HEK293 (cell line): Measurements from ENCODE around the gene UNC5B.

Experiments
- CTCF ChIA-PET: fragments of 350-600 bp; formaldehyde crosslinking; extraction: SDS; loops from one replicate; lab custom pipeline; 2021; ENCODE audit warnings: antibody characterized with exemption; lab: Yijun Ruan, JAX
- POLR2A ChIA-PET: fragments of 300-600 bp; formaldehyde crosslinking; extraction: SDS; loops from one replicate; lab custom pipeline; 2020; ENCODE audit warnings: antibody characterized with exemption, inconsistent platforms; lab: Yijun Ruan, JAX
- H3K27ac ChIP-seq: fragments of 200-500 bp; sonication (Bioruptor generic); 2 replicates; pipeline ENCODE4 v1.5.1; 2014; ENCODE audit warnings: low read depth, low read length, control low read depth, inconsistent platforms; ENCODE audit errors: extremely low read depth
- H3K36me3 ChIP-seq, 2 experiments: fragments of 200-500 bp in 1 of 2; sonication (Bioruptor generic) in 1 of 2; 1 replicate in 1 of 2; 2 replicates in 1 of 2; pipeline ENCODE4 v1.5.1; 2014 to 2017; ENCODE audit warnings: inconsistent platforms in 2 of 2, low read length in 2 of 2; ENCODE audit not compliant: control insufficient read depth in 2 of 2, insufficient read depth in 1 of 2
- H3K4me1 ChIP-seq: fragments of 200-500 bp; sonication (Bioruptor generic); 2 replicates; pipeline ENCODE4 v1.5.1; 2014; ENCODE audit warnings: mild to moderate bottlenecking, low read length, inconsistent platforms; ENCODE audit not compliant: control insufficient read depth, insufficient read depth
- H3K4me3 ChIP-seq: 2 replicates; pipeline ENCODE4 v1.5.1; 2011; ENCODE audit warnings: low read depth, mild to moderate bottlenecking, control low read depth, low read length, moderate library complexity
- H3K9me3 ChIP-seq: fragments of 200-500 bp; sonication (Bioruptor generic); 2 replicates; pipeline ENCODE4 v1.5.1; 2014; ENCODE audit warnings: low read depth, low read length, inconsistent platforms; ENCODE audit not compliant: control insufficient read depth, insufficient read depth
- GLI2 ChIP-seq: fragments of 450-650 bp; formaldehyde crosslinking; IDR thresholded peaks from 2 replicates; pipeline ENCODE4; 2017; ENCODE audit warnings: missing biosample characterization, missing genetic modification characterization, low read depth, borderline replicate concordance
- KLF17 ChIP-seq: fragments of 450-650 bp; formaldehyde crosslinking; IDR thresholded peaks from 2 replicates; pipeline ENCODE4 v1.5.1; 2016; ENCODE audit warnings: missing biosample characterization, missing genetic modification characterization
- OSR2 ChIP-seq: fragments of 450-650 bp; formaldehyde crosslinking; IDR thresholded peaks from 2 replicates; pipeline ENCODE4 v1.5.1; 2016; ENCODE audit warnings: missing biosample characterization, missing genetic modification characterization
- PRDM2 ChIP-seq: fragments of 450-650 bp; formaldehyde crosslinking; IDR thresholded peaks from 2 replicates; pipeline ENCODE4 v1.5.1; 2016; ENCODE audit warnings: missing biosample characterization, missing genetic modification characterization, borderline replicate concordance
- SCRT2 ChIP-seq: fragments of 450-650 bp; formaldehyde crosslinking; IDR thresholded peaks from 2 replicates; pipeline ENCODE4 v1.5.1; 2016; ENCODE audit warnings: missing biosample characterization, missing genetic modification characterization
- ZBTB8A ChIP-seq: fragments of 450-650 bp; formaldehyde crosslinking; IDR thresholded peaks from 2 replicates; pipeline ENCODE4 v1.5.1; 2016; ENCODE audit warnings: missing biosample characterization, missing genetic modification characterization
- ZIC2 ChIP-seq: fragments of 450-650 bp; formaldehyde crosslinking; IDR thresholded peaks from 2 replicates; pipeline ENCODE4 v1.5.1; 2016; ENCODE audit warnings: missing biosample characterization, missing genetic modification characterization
- ZNF155 ChIP-seq: fragments of 450-650 bp; formaldehyde crosslinking; IDR thresholded peaks from 2 replicates; pipeline ENCODE4 v1.5.1; 2016; ENCODE audit warnings: missing biosample characterization, missing genetic modification characterization
- ZNF266 ChIP-seq: fragments of 450-650 bp; formaldehyde crosslinking; IDR thresholded peaks from 2 replicates; pipeline ENCODE4 v1.5.1; 2016; ENCODE audit warnings: missing biosample characterization, missing genetic modification characterization, low read depth
- ZNF280D ChIP-seq: fragments of 450-650 bp; formaldehyde crosslinking; IDR thresholded peaks from 2 replicates; pipeline ENCODE4 v1.5.1; 2016; ENCODE audit warnings: missing biosample characterization, missing genetic modification characterization
- ZNF423 ChIP-seq: fragments of 450-650 bp; formaldehyde crosslinking; IDR thresholded peaks from 2 replicates; pipeline ENCODE4 v1.5.1; 2016; ENCODE audit warnings: missing biosample characterization, missing genetic modification characterization
- ZNF449 ChIP-seq: fragments of 450-650 bp; formaldehyde crosslinking; IDR thresholded peaks from 2 replicates; pipeline ENCODE4 v1.5.1; 2017; ENCODE audit warnings: missing biosample characterization, mild to moderate bottlenecking, missing genetic modification characterization, moderate library complexity
- ZNF501 ChIP-seq: fragments of 450-650 bp; formaldehyde crosslinking; IDR thresholded peaks from 2 replicates; pipeline ENCODE4 v1.5.1; 2016; ENCODE audit warnings: missing biosample characterization, missing genetic modification characterization
- ZNF544 ChIP-seq: fragments of 450-650 bp; formaldehyde crosslinking; IDR thresholded peaks from 2 replicates; pipeline ENCODE4 v1.5.0; 2017; ENCODE audit warnings: missing biosample characterization, missing genetic modification characterization
- ZNF626 ChIP-seq: fragments of 450-650 bp; sonication (Bioruptor Pico); formaldehyde crosslinking; IDR thresholded peaks from 2 replicates; pipeline ENCODE4 v1.5.1; 2018; ENCODE audit warnings: missing biosample characterization, missing genetic modification characterization, inconsistent platforms
- ZNF645 ChIP-seq: fragments of 450-650 bp; formaldehyde crosslinking; IDR thresholded peaks from 2 replicates; pipeline ENCODE4; 2016; ENCODE audit warnings: missing biosample characterization, missing genetic modification characterization
- ZNF768 ChIP-seq: fragments of 450-650 bp; formaldehyde crosslinking; IDR thresholded peaks from 2 replicates; pipeline ENCODE4 v1.5.1; 2018; ENCODE audit warnings: missing biosample characterization, mild to moderate bottlenecking, missing genetic modification characterization
- ZSCAN16 ChIP-seq: fragments of 450-650 bp; formaldehyde crosslinking; IDR thresholded peaks from 2 replicates; pipeline ENCODE4 v1.5.1; 2016; ENCODE audit warnings: missing biosample characterization, missing genetic modification characterization
- ZSCAN23 ChIP-seq: fragments of 450-650 bp; formaldehyde crosslinking; IDR thresholded peaks from 2 replicates; pipeline ENCODE4 v1.5.1; 2016; ENCODE audit warnings: missing biosample characterization, missing genetic modification characterization
- TF ChIP-seq, protein P1 (sequence below): fragments of 450-650 bp; formaldehyde crosslinking; IDR thresholded peaks from 2 replicates; pipeline ENCODE4 v1.5.1; 2017; ENCODE audit warnings: missing biosample characterization, missing genetic modification characterization

Gene UNC5B

DNA sequence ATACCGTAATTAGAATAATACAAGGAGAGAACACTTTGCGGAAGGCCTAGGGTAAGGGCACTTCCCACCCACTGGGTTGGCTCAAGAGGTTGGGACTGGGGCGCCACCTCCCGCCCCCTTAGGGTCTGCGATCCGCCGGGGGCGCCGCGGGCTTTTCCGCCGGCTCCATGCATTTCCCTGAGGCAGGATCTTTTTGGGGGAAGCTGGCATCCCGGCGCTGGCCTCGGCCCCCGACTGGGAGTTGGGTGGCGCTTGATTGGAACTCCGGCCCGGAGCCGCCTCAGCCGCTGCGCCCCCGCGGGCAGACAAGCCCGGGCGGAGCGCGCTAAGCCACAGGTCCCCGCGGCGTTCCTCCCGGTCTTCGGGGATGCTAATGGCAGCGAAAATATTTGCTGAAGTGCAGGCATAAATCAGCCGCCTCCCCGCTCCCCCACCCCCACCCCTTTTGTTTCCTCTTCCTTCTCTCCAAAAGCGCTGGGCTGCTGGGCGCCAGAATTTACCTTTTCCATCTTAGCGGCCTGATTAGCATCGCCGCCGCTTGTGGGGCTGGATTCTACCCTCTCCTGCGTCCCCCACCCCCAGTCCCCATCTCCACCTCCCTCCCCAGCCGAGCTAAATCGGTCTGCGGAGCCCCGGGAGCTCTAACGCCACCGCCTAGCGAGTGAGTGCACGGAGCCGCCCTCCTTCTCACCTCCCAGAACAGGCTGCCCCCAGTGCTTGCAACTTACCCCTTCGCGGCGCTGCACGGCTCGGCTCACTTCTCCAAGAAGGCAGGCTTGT lies 5.1 kb downstream of the UNC5B start (continued):
- TF ChIP-seq ZNF626 (tag by site-specific recombination), result no peak
- no peak for TF ChIP-seq GLI2 (tag by site-specific recombination)
- TF ChIP-seq OSR2 (tag by site-specific recombination), result no peak
- no peak for TF ChIP-seq ZSCAN23
- no peak for TF ChIP-seq KLF17 (tag by site-specific recombination)
- TF ChIP-seq ZBTB8A, result peak; percentile 57; the same call in 1 of the 2 replicates
- TF ChIP-seq ZNF449 (tag by site-specific recombination), result no peak
- TF ChIP-seq ZNF280D (tag by site-specific recombination), result no peak
- TF ChIP-seq PRDM2, result no peak
- TF ChIP-seq ZIC2 (tag by site-specific recombination), result peak; percentile 95
- TF ChIP-seq ZNF501 (tag by site-specific recombination), result no peak
- TF ChIP-seq ZNF423 (tag by site-specific recombination), result peak; percentile 62; the same call in 1 of the 2 replicates

- peak overlapping the region; percentile 82; the same call in 1 of the 2 replicates for H3K27ac ChIP-seq
- H3K4me3 ChIP-seq, result peak overlapping the region; percentile 33
- H3K9me3 ChIP-seq, result no peaks in the 10 kb centered on the region
- POLR2A ChIA-PET, result interaction anchor here (0.6 to 1.9 kb wide), 2 partner anchors 18 to 1072 kb away, joined by 4 to 5 read pairs; partner anchors contain the start of gene TYSND1
- peaks cover 0 to 10% of the 10 kb centered on the region in 2 experiments; a peak in 1 of 3 replicates for H3K36me3 ChIP-seq
- CTCF ChIA-PET, result interaction anchor here (0.7 to 1.9 kb wide), 2 partner anchors 52 to 66 kb away, joined by 3 to 7 read pairs; no protein-coding TSS in a partner anchor
- H3K4me1 ChIP-seq, result peaks cover 29% of the 10 kb centered on the region
- TF ChIP-seq, protein P1, sequence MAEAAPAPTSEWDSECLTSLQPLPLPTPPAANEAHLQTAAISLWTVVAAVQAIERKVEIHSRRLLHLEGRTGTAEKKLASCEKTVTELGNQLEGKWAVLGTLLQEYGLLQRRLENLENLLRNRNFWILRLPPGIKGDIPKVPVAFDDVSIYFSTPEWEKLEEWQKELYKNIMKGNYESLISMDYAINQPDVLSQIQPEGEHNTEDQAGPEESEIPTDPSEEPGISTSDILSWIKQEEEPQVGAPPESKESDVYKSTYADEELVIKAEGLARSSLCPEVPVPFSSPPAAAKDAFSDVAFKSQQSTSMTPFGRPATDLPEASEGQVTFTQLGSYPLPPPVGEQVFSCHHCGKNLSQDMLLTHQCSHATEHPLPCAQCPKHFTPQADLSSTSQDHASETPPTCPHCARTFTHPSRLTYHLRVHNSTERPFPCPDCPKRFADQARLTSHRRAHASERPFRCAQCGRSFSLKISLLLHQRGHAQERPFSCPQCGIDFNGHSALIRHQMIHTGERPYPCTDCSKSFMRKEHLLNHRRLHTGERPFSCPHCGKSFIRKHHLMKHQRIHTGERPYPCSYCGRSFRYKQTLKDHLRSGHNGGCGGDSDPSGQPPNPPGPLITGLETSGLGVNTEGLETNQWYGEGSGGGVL, result peak; percentile 97
- no peak for TF ChIP-seq ZNF155 (tag by site-specific recombination)
- TF ChIP-seq SCRT2, result peak; percentile 95
- no peak for TF ChIP-seq ZNF645 (tag by site-specific recombination)
- TF ChIP-seq ZNF423 (tag by site-specific recombination), result no peak
- no peak for TF ChIP-seq ZNF768 (tag by site-specific recombination)
- no peak for TF ChIP-seq ZNF544 (tag by site-specific recombination)
- TF ChIP-seq ZIC2 (tag by site-specific recombination), result no peak
- no peak for TF ChIP-seq ZSCAN16 (tag by site-specific recombination)
- TF ChIP-seq ZNF266 (tag by site-specific recombination), result no peak
These were observed 5.8 kb downstream of the UNC5B start for GRCh38 chr10:71218046-71218650.
